SU-DHL-6 (cell line): ENCODE results near the gene AHSA1.
"Not testable (repeated sequence)": the region's sequence is repeated elsewhere in the genome, so short reads cannot be mapped to it uniquely, and the experiment has no call there.

Experiments
- H2AFZ ChIP-seq: fragments of 200-600 bp; sonication (generic); 2 replicates; pipeline ENCODE4 v1.6.1; 2014; ENCODE audit warnings: low read depth, mild to moderate bottlenecking, moderate library complexity, mixed read lengths, antibody characterized with exemption, low read length; ENCODE audit not compliant: severe bottlenecking
- H3F3A ChIP-seq: fragments of 200-600 bp; shearing (Covaris generic); 2 replicates; pipeline ENCODE4 v1.6.0; 2016; ENCODE audit warnings: antibody characterized with exemption, mild to moderate bottlenecking; ENCODE audit not compliant: insufficient read depth
- H3K27ac ChIP-seq: fragments of 200-600 bp; sonication (generic); 2 replicates; pipeline ENCODE4 v1.5.1; 2016; ENCODE audit warnings: low read depth, mild to moderate bottlenecking, low read length, moderate library complexity, mixed read lengths
- H3K27me3 ChIP-seq: fragments of 200-600 bp; sonication (generic), shearing (Covaris generic); 2 replicates; pipeline ENCODE4 v1.6.0; 2014; ENCODE audit warnings: mild to moderate bottlenecking, low read length
- H3K36me3 ChIP-seq: fragments of 200-600 bp; sonication (generic); 2 replicates; pipeline ENCODE4 v1.6.1; 2014; ENCODE audit warnings: mild to moderate bottlenecking, low read length, mixed read lengths
- H3K4me2 ChIP-seq: fragments of 300-600, 200-600 bp; shearing (Covaris generic), sonication (generic); 2 replicates; pipeline ENCODE4 v1.6.0; 2014; ENCODE audit warnings: low read length, low read depth, mild to moderate bottlenecking; ENCODE audit not compliant: poor library complexity, severe bottlenecking
- H3K4me3 ChIP-seq: fragments of 200-600 bp; sonication (generic); 2 replicates; pipeline ENCODE4 v1.5.1; 2014; ENCODE audit warnings: antibody characterized with exemption, low read length, mild to moderate bottlenecking, mixed read lengths; ENCODE audit not compliant: insufficient read depth, poor library complexity, severe bottlenecking
- H3K79me2 ChIP-seq: fragments of 200-600 bp; sonication (generic); 2 replicates; pipeline ENCODE4 v1.6.1; 2014; ENCODE audit warnings: mild to moderate bottlenecking, low read length, moderate library complexity; ENCODE audit not compliant: insufficient read depth
- H3K9ac ChIP-seq: fragments of 200-600 bp; sonication (generic); 2 replicates; pipeline ENCODE4 v1.7.0; 2014; ENCODE audit warnings: mild to moderate bottlenecking, low read length
- H3K9me2 ChIP-seq: fragments of 200-600 bp; sonication (generic); replicated peaks from 2 replicates; pipeline ENCODE4 v1.6.1; 2014; ENCODE audit warnings: low read length; ENCODE audit not compliant: insufficient read depth
- H3K9me3 ChIP-seq: fragments of 200-600 bp; sonication (generic); 2 replicates; pipeline ENCODE4 v1.6.1; 2014; ENCODE audit warnings: low read length, mixed read lengths; ENCODE audit not compliant: insufficient read depth
- H4K20me1 ChIP-seq: fragments of 200-600 bp; sonication (generic); 2 replicates; pipeline ENCODE4 v1.6.1; 2014; ENCODE audit warnings: low read depth, mild to moderate bottlenecking, antibody characterized with exemption, low read length, moderate library complexity, mixed read lengths
- CTCF ChIP-seq: fragments of 200-600 bp; sonication (generic); IDR thresholded peaks from one replicate; pipeline ENCODE4 v1.5.1; 2017; ENCODE audit warnings: antibody characterized with exemption, mild to moderate bottlenecking, low read length, moderate library complexity; ENCODE audit not compliant: insufficient read depth, poor library complexity, severe bottlenecking
- EZH2phosphoT487 ChIP-seq: fragments of 200-600 bp; sonication (generic), shearing (Covaris generic); conservative IDR thresholded peaks from 2 replicates; pipeline ENCODE4 v1.6.1; 2018; ENCODE audit warnings: mild to moderate bottlenecking, antibody characterized with exemption, low read length, moderate library complexity, mixed read lengths

The AHSA1 gene

GRCh38 chr14:77457522-77458248 is at the start of gene AHSA1, which contains the start of gene VIPAS39:
Gene AHSA1, plus strand, starts transcription at chr14:77458093. Its CDS starts 97 bp downstream, at chr14:77458190.
Gene VIPAS39, minus strand, starts transcription at chr14:77457601. Its CDS starts 3,499 bp downstream, at chr14:77454102.
- H4K20me1 ChIP-seq, result peaks cover 9% of the 10 kb centered on the region; the same call in 1 of the 2 replicates
- peaks cover 44% of the 10 kb centered on the region for H3K79me2 ChIP-seq
- peak within 1 kb of the TSS; percentile 87 for H3K4me2 ChIP-seq
- H3K9me3 ChIP-seq, result no peaks in the 10 kb centered on the region
- no peaks in the 10 kb centered on the region for H3K27me3 ChIP-seq
- H2AFZ ChIP-seq, result peak within 1 kb of the TSS; percentile 96
- TF ChIP-seq EZH2phosphoT487 (no peak), CTCF (no peak)
- H3K9ac ChIP-seq, result peak within 1 kb of the TSS; percentile 90
- no peaks in the 10 kb centered on the region for H3K9me2 ChIP-seq
- peak within 1 kb of the TSS; percentile 91 for H3K4me3 ChIP-seq
- peak within 1 kb of the TSS; percentile 82 for H3K27ac ChIP-seq
- H3F3A ChIP-seq, result peaks cover 9% of the 10 kb centered on the region; the same call in 1 of the 2 replicates
- H3K36me3 ChIP-seq, result peaks cover 12% of the 10 kb centered on the region

GRCh38 chr14:77409131-77409533 is 48.8 kb upstream of the AHSA1 start:
- H3K9ac ChIP-seq, result no peak overlapping the region
- no peaks in the 10 kb centered on the region for H3F3A ChIP-seq
- no peak overlapping the region for H3K4me3 ChIP-seq
- no peaks in the 10 kb centered on the region for H3K9me2 ChIP-seq
- peak overlapping the region; percentile 88 for H2AFZ ChIP-seq
- no peak overlapping the region for H3K4me2 ChIP-seq
- H3K27me3 ChIP-seq, result no peaks in the 10 kb centered on the region
- no peak for TF ChIP-seq CTCF
- TF ChIP-seq EZH2phosphoT487, result no peak
- no peaks in the 10 kb centered on the region for H4K20me1 ChIP-seq
- no peaks in the 10 kb centered on the region for H3K79me2 ChIP-seq
- H3K27ac ChIP-seq, result no peak overlapping the region
- H3K36me3 ChIP-seq, result no peaks in the 10 kb centered on the region
- no peaks in the 10 kb centered on the region for H3K9me3 ChIP-seq

- H3K4me2 ChIP-seq, H3K36me3 ChIP-seq, H3K27me3 ChIP-seq: not testable (repeated sequence)
These were observed 42.4 kb upstream of the AHSA1 start for GRCh38 chr14:77415403-77416030.

GRCh38 chr14:77416098-77416497 is 41.8 kb upstream of the AHSA1 start:
- H3K9me3 ChIP-seq, H3K27ac ChIP-seq, H3K9me2 ChIP-seq: not testable (repeated sequence)

More at GRCh38 chr14:77415403-77416030, 42.4 kb upstream of the AHSA1 start:
- H4K20me1 ChIP-seq, H3K9me2 ChIP-seq, H2AFZ ChIP-seq, H3F3A ChIP-seq, H3K9me3 ChIP-seq, H3K27ac ChIP-seq, H3K9ac ChIP-seq, H3K79me2 ChIP-seq, H3K4me3 ChIP-seq: not testable (repeated sequence)

More at GRCh38 chr14:77416098-77416497, 41.8 kb upstream of the AHSA1 start:
- not testable (repeated sequence) for H3K36me3 ChIP-seq, H3K27me3 ChIP-seq, H3K4me2 ChIP-seq, H3K4me3 ChIP-seq, H3K9ac ChIP-seq, H3K79me2 ChIP-seq, H4K20me1 ChIP-seq, H3F3A ChIP-seq, H2AFZ ChIP-seq
